ELR (cell line): ENCODE results near the gene NEIL3.

Source experiments
- DNase-seq: peaks from one replicate; pipeline ENCODE4 v3.0.0-alpha.2; 2015; ENCODE audit warnings: low read depth

The NEIL3 gene

DNA sequence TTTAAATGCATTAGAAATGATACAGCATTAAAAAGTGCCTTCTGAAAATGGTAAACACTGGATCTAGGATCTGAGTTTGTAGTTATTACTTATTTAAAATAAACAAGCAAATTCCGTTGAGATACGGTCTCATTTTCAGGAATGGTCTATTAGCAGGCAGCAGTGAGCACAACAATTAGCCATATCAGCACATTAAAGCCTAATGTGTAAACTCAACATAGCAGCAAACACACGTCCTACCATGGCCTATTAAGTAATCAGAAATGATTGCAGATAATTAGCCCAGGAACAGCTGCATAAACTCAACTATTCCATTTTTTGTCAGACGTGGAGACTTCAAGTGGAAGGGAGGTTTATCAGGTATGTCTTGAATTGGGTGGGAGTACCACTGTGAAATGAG lies 61.8 kb downstream of the NEIL3 start:
- DNase-seq, result no peak

DNA sequence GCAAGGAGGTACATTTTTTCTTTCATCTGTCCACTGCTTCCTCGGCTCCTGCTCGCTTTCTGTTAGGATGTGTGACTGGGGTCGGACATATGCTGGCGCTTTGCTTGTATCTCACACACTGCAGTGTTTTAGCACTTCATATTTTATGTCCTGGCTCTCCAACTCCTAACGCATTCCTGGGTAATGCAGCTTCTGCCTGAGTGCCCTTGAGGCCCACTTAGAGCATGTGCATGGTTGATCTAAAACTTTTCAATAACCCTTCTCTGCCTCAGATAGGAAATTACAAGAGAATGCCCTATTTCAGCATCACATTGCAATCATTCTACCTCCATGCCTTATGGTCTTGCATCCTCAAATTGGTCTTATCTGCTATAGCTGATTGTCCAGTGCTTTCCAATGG lies 65.3 kb downstream of the NEIL3 start:
- DNase-seq, result no peak

GRCh38 chr4:177375372-177375771 lies 65.7 kb downstream of the NEIL3 start:
- DNase-seq, result no peak

DNA sequence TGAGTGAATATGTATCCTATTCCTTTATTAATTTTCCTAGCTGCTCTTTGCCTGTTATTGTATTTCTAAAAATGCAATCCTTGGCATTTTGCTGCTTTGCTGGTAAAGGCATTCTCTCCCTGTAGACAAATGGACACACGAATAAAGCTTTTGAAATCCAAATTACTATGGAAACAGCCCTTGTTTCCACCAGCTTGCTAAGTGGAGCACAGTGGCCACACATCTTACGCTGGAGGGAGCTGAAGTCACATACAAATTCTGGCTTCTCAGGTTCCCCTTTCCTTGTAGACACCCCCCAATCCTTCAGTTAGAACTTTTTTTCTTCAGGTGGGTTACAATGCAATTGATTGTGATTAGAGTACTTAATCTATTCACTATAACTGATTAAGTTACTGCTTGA lies 66.3 kb downstream of the NEIL3 start:
- no peak for DNase-seq

DNA sequence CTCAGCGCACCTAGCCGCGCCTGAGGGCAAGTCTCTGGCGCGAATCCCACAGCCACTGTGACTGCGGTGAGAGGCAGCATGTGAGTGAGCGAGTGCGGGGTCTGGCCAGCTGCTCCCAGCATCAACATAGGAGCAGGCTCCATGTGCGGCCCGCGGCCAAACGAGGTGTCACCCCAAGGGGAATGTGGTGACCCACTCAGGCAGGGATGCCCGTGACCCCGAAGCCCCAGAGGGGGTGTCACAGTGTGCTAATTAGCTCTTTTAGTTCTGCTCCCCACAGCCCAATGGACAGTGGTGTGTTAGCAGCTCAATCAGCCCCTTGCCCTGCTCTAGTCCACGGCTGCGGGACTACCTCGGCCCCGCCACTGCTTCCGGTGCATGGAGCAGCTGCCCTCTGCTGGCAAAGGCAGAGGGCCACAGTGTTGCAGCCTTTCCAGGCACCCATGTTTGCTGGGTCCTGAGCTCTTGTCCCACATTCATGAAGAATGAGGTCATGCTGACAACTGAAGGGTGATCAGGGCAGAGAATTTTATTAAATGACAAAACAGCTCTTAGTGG lies 71.1 kb downstream of the NEIL3 start:
- DNase-seq, result peak; percentile 49

DNA sequence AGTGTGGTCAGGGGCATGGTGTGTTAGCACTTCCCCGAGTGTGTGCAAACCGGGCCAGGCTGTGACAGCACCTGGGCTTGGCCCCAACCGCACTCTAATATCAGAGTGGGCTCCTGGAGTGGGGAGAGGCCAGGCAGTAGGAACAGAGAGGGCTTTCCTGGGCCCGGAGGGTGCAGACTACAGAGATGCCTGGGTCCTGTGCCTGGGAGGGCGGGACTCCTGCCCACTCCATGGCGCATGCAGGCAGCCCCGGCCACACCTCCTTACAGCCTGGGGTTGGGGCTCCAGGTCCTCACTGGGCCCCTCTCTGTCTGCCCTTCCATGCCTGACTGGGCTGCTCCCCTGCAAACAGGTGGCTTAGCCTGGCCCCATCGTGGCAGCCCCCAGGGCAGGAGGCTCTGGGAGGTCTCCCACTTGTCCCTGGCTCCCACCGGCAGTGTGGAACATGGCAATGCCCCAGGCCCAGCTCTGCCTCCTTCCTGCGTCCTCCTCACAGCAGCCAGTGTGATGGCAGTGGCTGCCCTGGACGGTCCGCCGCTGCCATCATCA lies 72.2 kb downstream of the NEIL3 start:
- DNase-seq, result no peak

DNA sequence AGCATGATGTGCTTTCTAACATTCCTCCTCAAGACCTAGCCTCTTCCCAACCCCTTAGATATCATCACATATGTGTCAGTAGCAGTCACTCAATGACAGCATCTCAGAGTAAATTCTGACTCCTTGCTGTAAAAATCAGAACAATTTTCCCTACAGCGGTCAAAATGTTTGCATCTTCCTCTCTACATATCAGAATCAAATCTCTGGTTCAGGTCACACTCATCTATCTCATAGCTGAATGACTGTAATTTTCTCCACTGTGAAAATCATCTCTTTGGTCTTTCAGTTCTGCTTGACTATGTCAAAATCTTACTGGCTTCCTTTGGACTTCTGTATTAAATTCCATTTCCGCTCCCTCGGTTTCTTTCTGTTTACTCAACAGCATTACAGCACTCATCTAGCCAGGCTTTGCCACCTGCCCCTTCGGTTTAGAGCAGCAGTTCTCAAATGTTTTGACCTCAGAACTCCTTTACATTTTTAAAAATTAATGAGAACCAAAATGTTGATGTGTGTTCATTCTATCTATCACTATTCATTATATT lies 75.3 kb downstream of the NEIL3 start:
- DNase-seq, result no peak

DNA sequence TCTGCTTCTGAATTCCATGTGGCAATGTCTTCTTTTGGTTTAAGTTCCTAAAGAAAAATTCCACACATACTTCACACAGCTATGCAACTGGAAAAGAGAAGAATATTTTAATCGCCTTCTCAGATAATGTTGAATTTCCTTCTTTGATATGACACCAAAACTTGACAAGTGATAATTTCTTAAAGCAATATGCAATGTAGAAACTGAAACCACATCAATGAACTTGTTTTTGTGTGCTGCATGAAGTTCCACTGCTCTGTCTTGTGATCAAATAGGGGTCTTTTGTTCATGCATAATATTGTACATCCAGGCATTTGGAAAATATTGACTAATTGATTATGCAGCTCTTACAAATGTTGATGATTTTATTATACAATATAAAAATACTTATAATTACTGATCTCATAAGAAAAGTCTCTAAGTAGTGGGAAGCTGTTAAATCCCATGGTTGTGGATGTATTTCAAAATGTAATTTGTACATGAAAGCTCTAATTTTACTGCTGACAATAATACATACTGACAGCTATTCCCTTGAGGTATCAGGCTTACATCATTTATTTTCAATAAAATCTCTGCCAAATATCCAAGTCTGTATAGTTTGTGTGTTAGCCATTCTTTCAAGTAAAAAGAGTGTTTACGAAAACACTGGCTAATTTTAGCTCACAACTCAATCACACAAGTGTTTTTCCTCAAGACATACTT lies 76.1 kb downstream of the NEIL3 start:
- DNase-seq, result no peak

GRCh38 chr4:177386278-177386815 lies 76.7 kb downstream of the NEIL3 start:
- DNase-seq, result no peak

DNA sequence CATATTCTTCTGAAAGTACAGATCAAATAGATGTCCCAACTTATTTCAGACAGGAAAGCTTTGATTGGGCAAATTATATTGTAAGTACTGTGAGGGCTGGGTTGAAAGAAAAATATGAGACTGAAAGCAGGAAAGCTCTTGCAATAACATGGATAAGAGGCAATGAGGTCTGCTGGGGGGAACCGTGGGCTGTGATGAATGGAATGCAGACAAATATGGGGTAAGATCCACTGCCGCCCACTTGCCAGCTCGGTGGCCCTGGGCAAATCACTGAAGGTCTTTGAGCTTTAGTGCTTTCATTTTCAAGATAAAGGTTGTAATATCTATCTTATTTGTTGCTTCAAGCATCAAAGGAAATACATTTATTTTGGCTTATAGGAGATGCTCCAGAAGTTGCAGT lies 81.6 kb downstream of the NEIL3 start:
- no peak for DNase-seq

GRCh38 chr4:177391953-177392352 lies 82.3 kb downstream of the NEIL3 start:
- no peak for DNase-seq

DNA sequence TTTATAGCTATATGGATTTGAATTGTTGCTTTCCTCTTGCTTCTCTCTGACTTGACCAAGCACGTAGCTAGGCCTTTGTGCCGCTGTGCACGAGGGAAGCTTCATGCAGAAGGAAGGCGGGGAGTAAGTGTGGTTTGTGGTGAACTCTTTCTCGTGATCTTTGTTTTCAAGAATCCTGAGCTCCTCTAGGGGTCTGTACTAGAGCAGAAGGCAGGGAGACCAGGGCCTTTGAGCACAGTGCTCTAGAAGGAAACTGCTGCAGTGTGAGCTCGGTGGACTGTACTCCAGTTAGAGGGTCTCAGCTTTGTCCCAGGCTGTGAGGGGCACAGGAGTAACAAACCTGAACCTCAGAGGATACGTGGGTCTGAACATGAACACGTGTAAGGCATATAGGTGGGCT lies 83.6 kb downstream of the NEIL3 start:
- no peak for DNase-seq

DNA sequence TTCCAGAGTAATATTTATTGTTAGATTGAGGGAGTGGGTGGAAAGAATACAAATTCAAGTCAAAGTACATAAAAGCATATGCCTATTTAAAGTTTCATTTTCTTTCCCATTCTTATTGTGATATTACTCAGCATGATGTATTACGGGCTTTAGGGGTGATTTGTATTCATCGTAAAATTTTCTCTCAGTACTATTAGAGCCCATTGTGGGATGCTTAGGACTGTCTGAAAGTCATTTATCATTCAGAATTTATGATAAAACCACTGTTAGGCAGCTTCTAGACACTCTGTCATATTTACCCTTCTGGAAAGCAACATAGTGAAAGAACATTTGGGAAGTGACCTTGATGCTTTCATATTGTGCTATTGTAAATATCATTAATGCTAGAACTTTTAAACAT lies 86.7 kb downstream of the NEIL3 start:
- no peak for DNase-seq

DNA sequence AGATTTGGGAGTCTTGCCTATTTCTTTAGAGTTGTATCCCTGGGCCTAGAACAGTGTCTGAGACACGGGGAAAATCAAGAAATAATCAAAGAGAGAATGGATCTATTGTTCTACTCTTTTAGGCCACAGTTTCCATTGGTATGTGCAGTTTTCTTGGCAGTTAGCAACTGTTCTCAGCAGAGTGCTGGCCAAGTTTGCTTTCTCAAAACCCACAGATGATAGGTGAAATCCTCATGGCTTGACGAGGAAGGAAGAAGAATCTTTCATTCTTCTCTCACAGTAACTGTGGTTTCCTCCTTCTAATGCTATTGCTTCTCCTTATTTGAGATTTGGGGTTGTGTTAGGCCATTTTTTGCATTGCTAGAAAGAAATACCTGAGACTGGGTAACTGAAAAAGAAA lies 90.4 kb downstream of the NEIL3 start:
- no peak for DNase-seq

- no peak for DNase-seq
Observed at GRCh38 chr4:177401658-177402273, 92.1 kb downstream of the NEIL3 start.

GRCh38 chr4:177403746-177404145 lies 94.1 kb downstream of the NEIL3 start:
- no peak for DNase-seq

GRCh38 chr4:177404342-177404741 lies 94.7 kb downstream of the NEIL3 start:
- no peak for DNase-seq

GRCh38 chr4:177404986-177405385 lies 95.3 kb downstream of the NEIL3 start:
- no peak for DNase-seq

DNA sequence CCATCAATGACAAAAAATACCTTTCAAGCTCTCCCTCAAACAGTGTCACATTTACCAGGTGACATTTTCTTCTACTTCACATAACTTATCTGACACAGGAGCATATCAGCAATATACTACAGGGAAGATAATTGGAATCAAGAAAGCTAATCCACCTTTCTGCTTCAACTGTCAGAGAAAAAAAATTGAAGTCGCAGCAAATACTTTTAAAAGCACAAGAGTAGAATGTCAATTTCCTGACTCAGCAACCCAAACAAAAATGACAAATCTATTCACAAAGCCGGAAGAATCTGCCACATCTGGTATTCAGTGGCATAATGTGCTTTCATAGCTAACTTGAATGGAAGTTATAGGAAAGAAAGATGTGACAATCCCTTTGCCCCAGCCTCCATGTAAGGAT lies 95.8 kb downstream of the NEIL3 start:
- DNase-seq, result no peak

DNA sequence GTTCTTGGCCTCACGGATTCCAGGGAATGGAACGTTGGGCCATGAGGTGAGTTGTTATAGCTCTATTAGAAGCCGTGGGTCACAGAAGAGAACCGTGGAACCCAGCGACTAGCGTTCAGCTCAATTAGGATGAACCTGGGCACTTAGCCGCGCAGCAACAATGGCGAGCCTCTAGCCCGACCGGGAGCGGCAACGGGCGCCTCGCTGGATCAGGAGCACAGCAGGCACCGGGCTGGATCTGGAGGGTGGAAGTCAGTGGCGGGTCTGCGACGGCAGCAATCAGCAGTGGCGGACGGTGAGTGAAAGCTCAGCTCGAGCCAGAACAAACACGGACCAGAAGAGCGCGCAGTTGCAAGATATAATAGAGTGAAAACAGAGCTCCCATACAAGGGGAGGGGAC lies 98.3 kb downstream of the NEIL3 start:
- no peak for DNase-seq

DNA sequence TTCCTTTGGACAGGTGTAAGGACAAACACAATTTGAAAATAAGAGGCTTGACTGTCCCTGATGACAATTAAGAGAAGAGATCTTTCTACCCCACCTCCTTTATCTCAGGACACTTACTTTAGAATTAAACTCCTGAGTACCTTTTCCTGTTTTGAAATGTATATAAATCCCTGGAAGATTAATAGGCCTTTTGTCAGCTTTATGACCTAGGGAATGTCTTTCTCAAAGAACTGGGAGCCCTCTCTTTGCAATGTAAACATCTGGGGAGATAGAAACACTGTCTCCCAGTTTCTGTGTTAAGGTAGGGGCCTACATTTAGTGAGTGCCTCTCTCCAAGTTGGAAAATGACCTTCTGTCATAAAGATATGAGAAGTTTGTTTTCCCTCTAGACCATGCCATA lies 100.9 kb downstream of the NEIL3 start:
- DNase-seq, result no peak

DNA sequence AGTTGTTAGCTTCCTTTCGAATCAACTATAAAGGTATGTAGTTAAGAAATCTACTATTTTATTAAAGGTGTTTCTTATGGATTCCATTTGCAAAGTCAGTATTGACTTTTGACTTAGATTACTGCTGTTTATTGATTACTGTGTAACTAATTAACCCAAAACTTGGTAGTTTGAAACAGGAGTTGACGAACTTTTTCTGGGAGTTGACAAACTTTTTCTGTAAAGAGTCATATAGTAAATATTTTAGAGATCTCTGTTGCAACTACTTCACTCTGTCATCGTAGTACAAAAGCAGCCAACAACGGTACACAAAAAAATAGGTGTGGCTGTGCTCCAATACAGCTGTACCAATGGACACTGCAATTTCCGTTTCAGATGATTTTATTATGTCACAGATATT lies 102.3 kb downstream of the NEIL3 start:
- no peak for DNase-seq
